Hematopoietic multipotent progenitor cell treated with erythropoietin and hydrocortisone succinate and interleukin-3 and kit ligand, for 17 days (in vitro differentiated cells): ENCODE measurements around the gene TVP23C.
A peak's percentile ranks its signal among the peaks of the same experiment; 100 is the strongest.
"Not testable (repeated sequence)": the region's sequence is repeated elsewhere in the genome, so short reads cannot be mapped to it uniquely, and the experiment has no call there.

ENCODE experiments used
- DNase-seq: peaks from one replicate; pipeline ENCODE4 v3.0.0-alpha.2; 2015; ENCODE audit warnings: low spot score

TVP23C gene

DNA sequence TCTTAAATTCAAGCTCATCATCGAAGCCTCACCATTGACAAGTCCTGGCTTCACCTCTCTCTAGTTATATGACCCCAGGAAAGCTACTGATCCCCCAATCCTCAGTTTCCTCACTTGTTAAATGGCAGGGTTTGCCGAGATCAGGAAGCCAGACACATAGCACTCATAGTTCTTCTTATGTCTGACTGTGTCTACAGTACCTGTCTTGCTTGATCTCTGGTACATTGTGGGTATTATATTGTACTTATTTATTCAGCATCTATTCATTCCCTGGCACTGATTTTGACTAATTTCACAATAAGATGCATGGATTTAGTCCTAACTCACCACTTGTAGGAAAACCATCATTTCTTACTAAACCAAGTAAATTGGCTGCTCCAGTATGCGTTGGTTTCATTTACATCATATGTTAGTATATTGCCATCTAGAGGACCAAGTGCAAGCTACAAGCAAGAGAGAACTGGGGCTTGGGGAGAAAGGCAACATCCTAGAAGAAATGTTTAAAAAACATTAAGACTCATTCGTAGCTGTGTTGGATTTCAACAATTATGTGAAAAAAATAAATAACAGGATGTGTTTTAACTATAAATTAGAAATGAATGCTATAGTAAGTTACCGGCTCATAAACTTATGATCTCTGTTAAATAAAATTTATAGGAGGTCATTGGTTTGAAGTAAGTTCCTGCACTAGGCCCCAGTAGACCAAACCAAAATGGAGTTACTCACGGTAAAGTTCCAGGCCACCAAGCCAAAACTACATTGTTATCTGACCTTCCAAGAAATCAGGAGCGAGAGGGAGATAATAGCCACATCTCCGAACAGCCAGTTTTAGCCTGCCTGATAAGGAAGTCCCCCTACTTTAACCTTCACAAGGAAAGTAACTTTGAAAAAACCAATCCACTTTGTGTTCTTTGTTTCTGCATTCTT, 36.7 kb downstream of the TVP23C start:
- DNase-seq, result peak; percentile 51

DNA sequence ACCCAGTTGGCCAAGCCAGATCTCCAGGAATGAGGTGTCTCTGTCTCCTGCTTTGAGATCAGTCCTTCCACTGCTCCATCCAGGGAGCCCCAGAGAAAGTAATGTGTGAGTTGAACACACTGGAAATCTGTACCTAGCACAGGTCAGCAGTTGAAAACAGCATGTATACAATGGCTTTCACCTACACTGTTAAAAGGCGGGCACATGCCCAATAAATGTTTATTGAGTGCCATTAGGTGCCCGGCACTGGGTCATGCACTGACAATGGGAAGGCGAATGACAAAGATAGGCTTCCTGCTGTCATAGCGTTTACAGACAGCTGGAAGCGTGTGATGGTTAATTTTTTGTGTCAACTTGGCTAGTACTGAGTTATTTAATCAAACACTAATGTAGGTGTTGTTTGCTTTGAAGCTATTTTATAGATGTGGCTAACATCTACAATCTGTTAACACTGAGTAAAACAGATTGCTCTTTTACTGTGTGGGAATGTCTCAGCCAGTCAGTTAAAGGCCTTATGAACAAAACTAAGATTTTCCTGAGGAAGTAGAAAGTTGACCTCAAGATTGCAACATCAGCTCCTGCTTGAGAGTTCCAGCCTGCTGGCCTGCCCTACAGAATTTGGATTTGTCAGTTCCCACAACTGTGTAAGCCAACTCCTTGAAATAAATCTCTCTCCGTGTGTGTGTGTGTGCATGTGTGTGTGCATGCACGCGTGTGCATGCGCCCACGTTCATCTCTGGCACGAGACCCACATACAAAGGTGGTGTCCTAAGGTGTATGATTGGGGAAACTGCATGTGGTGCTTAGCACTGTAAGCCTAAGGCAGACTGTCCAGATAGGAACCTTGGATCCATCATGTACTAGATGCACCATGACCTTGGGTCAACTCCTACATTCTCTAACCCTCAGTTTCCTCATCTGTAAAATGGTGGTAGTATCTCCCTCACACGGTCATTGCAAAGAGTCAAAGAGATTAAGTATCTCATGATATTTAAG, 38.0 kb downstream of the TVP23C start:
- DNase-seq, result not testable (repeated sequence)

DNA sequence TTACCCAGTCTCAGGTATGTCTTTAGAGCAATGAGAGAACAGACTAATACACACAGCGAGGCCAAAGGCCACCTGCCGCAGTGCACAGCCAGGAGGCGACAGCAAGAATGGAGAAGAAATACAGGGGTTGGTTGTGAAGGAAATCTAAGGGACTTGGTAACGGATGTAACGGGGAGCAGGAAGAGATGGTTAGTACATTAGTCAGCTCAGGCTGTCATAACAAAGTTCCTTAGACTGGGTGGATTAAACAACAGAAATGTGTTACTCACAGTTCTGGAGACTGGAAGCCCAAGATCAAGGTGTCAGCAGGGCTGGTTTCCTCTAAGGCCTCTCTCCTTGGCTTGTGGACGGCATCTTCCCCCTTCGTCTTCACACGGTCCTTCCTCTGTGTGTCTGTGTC, 47.1 kb downstream of the TVP23C start:
- DNase-seq, result no peak

DNA sequence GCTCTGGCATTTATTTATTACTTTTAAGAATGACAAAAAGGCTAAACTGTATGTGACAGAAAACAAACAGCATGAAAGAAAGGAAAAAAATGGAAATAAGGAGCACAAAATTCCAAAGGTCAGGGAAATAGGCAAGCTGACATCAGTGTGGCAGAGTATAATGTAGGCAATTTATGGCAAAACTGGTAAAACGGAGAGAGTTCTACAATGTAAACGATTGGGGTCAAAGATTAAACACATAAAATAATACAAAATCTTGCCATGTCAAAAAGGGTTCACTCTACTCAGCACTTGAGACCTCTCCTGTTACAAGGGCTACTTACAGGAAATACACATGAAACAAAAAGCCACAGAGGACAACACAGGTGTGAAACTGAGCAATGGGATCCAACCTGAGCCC, 48.8 kb downstream of the TVP23C start:
- no peak for DNase-seq

DNA sequence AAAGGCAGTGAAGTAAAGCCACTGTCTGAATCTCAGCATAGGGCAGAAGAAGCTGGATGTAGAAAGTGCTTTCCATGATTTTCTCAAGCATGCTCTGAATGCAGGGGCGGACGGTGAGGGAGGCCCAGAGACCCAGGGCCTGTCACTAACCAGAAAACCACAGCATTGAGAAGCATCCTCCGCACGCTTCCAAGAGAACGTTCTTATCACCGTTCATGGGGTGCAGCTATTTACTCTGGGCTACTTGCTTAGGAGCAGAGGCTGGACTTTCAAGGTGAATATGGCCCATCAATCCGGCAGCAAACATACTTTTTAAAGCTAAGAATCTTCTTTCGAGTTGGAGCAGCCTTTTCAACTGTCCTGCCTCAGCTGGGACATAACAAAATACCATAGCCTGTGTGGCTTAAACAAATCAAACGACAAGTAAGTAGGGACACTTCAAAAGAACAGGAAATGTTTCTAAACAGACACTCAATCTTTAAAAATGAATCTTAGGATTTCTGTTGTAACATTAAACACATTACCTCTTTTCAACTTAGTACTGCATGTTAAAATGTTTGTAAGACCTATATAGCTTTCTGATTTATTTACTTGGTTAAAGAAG, 49.3 kb downstream of the TVP23C start:
- no peak for DNase-seq

DNA sequence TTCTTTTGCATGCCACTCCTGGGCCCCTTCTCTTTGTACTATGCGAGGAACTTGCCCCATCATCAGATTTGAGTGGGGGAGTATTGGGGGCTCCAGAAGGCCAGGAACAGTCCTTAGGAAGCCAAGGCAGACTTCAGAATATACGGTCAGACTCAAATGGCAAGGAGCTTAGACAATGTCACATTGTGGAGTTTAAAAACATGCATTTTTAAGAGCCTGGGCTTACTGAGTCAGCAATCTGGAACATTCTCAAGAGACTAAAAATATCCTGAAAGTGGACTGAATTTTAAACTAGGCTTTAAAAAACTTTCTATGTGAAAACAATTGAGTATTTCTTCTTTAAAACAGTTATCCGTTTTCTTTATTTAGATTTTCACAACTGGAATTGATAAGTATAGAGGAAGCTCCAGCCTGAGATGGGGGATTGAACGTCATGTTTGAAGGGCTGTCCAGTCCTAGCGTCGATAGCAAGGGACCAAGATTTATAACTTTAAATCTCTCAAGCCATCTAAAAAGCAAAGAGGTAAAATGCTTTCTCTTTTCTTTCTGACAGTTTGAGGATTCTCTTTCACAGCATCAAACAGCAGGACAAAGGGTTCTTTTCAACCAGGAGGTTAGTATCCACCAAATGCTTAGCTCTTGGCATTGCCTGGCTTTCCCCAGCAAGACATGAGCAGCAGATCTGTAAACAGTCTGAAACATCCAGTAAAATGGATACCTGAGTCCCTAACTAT, 50.1 kb downstream of the TVP23C start:
- no peak for DNase-seq

DNA sequence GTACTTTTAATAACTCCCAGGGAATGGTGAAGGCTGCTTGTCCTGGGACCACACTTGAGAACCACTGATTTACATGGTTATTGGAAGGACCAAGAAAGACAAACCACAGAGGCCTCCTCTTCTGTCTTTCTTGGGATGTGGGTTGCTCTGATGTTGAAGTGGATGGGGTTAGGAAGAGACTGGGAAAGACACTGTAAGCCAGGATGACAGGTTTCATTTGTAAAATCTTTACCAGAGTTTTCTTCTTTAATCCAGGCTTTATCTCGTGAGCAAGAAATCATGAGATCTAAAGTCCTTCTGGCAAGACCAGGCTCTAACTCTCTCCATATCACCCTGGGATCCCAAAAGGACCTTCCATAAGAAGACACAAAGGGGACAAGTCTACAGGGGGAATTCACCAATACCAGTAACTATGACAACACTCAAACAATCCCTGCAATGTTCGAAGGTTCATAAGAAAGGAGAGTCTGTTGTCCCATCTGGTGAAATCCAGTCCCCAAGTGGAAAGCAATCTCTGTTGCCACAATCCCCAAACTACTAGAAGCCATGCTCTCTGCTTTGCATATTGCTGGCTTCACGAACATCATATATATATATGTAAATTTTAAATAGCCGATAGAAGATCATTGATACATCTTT, 51.1 kb downstream of the TVP23C start:
- DNase-seq, result no peak

DNA sequence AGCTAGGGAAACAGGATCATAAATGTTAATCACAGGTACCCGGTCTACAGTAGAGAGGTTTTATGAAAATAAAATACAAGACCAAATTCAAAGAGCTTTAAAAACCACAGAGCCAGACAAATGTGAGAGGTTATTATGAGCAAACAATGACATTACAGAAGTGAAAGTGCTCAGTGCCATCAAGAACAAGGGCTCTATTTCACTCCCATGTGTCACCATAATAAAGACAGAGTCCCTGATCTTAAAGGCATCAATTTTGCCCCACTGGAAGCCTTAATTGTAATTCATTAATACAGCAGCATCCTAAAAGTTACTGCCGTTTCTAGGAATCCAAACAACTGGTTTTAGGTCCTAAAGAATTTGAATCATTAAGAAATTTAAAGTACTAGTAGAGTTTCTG, 52.1 kb downstream of the TVP23C start:
- no peak for DNase-seq

DNA sequence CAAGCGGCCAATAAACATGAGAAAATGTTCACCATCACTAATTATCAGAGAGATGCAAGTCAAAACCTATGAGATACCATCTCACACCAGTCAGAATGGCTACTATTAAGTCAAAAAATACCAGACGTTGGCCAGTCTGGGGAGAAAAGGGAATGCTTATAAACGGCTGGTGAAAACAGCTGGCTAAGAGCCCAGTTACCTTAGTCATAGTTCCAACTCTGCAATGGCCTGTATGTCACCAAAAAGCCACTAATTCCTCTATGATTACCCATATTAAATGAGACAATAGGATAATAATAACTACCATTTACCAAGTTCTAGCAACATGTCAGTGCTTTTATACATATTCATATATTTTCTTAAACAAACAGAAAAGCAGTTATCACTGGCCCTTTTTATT, 52.9 kb downstream of the TVP23C start:
- no peak for DNase-seq

DNA sequence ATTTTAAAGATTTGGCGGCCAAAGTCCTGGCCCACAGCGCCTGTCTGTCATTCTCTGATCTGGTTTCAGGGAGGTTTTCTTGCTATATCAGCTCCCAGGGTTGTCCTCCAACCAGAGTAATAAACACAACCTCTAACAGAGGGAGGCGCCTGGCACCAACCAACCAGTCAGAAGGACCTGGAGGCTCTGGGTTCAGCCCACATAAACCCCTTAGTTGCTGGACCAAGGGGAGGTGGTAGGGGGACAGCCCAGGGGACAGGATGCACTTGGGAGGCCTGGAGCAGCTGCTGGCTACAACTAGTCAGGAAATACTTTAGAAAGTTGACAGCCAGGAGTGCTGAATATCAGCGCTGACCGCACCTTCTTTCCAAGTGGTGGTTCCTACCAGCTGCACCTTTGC, 54.2 kb downstream of the TVP23C start:
- DNase-seq, result no peak

DNA sequence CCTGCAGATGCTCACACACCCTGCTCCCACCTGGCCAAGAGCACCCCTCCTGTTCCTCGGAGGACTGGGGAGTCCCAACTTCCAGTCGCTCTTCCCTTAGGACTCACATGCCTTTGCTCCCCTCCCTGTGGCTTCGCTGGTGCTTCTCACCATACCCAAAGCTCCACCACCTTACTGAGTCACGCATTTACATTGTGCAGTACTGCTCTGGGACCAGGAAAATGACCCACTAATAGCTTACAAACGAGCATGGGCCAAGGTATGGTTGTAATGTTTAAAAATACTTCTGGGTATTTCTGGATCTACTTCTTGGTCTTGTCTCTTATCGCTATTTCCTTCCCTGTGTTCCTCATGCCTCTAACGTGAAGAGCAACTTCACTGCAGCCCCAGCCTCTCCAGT, 54.8 kb downstream of the TVP23C start:
- DNase-seq, result no peak

DNA sequence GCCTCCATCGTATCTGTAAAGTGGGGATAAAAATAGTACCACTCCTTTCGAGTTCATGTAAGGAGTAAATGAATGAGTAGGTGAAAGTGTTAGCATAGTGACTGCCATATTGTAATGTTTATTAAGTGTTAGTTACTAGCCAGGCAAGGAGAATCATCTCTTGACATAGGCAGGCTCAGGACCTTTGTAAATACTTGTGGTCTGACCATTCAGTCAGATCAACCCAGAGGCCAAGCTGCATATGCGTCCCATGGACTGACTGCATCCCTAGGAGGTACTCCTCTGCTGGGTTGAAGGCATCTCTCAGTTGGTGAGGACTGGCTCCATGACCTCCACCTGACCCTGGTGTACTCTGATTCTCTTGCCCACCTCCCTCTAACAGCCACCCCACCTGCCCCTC, 55.4 kb downstream of the TVP23C start:
- no peak for DNase-seq

DNA sequence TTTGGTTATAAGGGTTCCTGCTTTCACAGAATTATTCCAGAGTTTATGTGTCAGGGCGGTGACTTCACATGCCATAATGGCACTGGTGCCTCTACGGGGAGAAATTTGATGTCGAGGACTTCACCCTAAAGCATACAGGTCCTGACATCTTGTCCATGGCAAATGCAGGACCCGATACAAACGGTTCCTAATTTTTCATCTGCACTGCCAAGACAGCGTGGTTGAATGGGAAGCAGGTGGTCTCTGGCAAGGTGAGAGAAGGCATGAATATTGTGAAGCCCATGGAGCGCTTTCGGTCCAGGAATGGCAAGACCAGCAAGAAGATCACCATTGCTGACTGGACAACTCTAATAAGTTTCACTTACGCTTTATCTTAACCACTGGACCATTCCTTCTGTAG, 56.3 kb downstream of the TVP23C start:
- DNase-seq, result no peak

DNA sequence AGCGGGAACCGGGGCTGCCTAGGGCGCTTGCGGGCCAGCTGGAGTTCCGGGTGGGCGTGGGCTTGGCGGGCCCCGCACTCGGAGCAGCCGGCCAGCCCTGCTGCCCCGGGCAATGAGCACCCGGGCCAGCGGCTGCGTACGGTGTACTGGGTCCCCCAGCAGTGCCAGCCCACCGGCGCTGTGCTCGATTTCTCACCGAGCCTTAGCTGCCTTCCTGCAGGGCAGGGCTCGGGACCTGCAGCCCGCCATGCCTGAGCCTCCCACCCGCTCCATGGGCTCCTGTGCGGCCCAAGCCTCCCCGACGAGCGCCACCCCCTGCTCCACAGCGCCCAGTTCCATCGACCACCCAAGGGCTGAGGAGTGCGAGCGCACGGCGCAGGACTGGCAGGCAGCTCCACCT, 57.6 kb downstream of the TVP23C start:
- DNase-seq, result not testable (repeated sequence)

DNA sequence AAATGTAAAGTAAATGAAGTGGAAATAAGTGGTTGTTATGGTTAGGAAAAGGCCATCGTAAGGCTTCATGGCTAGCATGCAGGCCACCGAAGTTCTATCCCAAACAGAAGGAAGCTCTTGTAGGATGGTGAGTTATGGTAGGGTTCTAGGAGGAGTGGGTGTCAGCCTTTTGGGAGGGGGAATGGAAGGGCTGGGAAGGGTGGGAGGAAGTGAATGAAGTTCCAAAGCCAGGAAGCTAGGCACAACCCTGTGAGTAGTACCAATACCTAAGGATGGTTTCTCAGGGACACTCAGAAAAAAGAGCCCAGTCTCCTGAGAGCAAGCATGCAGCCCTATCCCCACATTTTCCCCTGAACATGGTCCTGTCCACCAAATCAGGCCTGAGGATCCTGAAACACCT, 59.6 kb downstream of the TVP23C start:
- no peak for DNase-seq

DNA sequence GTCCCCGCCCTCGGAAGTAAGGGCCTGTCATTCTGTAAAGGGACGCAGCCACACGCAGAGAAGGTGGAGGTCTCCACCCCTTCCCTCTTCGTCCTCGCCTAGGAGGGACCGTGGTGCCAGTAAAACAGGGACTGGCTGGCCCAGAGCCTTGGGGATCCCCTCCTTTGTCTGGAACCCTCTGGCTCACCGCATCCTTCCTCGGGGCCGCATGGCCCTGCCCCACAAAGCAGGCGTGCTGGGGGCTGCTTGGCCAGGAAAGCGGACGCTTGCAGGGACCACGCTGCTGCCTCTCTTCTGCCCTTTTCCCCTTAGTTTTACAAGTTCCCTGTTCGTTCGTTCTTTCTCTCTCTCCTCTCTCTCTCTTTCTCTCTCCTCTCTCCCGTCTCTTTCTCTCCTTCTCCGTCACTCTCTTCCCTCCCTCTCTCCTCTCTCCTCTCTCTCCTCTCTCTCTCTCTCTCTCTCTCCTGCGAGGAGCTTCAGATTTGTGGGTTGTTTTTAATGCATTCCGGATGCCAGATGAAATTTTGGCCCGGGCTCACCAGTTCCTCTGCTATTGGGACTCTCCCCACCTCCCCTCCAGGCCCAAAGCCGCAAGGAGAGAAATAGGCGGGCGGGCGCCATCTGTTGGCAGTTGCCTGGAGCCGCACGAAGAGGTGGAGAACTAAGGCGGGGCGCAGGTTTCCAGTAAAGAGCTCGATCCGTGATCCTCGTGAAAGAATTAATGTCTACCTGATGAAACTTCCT, 60.7 kb downstream of the TVP23C start:
- peak; percentile 71 for DNase-seq

DNA sequence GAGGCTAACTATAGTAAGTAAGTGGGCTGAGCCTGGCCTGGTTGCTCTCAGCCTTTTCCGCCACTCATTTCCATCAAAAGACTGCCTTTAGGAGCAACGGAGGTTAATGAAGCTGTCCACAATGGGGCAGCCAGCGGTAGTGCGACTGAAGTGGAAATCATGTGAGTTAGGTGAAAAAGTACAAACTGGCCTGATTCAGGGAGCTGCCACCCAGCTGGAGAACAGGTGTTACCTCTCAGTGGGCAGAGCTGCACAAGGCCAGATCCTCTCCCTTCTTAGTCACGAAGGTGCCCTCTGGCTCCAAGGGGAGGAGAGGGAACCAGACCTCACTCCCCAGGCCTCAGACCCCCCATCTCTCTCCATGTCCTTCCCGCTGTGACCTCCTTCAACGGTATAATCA, 61.5 kb downstream of the TVP23C start:
- no peak for DNase-seq

DNA sequence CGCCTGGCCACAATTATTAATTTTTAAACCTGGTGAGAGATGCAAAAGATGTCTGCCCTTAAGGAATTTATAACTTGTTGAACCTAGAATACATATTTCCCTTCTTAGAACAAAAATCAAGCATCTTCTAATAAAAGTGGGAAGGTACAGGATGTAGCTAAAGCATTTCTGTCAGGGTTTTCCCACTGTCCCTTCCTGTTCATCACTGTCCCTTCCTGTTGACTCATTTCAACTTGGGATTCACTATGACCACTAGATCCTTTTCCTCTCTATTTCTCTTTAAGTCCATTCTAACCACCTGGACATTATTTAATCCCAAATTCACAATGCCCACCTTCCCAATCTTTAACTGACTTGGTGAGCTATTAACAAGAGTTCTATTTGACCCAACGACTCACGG, 62.0 kb downstream of the TVP23C start:
- no peak for DNase-seq

DNA sequence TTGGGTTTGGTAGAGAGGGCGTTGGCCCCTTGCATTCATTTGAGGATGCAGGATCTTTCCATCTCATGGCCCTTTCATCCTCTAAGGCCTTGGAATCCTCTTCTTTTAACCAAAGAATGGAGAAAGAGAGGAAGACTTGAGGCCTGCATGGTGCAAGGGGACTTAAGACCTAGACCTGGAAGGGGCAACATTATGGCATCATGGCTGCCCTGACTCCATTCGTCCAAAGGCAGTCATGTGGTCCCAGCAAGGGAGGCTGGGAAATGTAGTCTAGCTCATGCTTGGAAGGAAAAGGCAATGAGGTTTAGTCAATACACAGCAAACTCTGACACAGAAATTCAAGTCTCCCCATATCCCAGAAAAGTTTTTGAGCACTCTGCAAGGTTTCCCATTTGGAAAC, 65.2 kb downstream of the TVP23C start:
- DNase-seq, result no peak
